ENCODE measurements around the gene BLVRB.

- no peak for TF ChIP-seq CTCF (IDR thresholded peaks at IDR 0.05)
- TF ChIP-seq TCF7L2 (IDR thresholded peaks at IDR 0.05; ENCODE audit: low read depth, low read length) = no peak
- no peak for TF ChIP-seq POLR2AphosphoS5 (IDR thresholded peaks at IDR 0.05; ENCODE audit: low read depth, low read length)
- TF ChIP-seq REST (IDR thresholded peaks at IDR 0.05; ENCODE audit: insufficient read depth in 1 of 2, low read depth in 2 of 2, low read length in 1 of 2) = no peak
- TF ChIP-seq SIN3A (IDR thresholded peaks at IDR 0.05; ENCODE audit: borderline replicate concordance, insufficient read depth, low read depth, low read length) = no peak
These were observed 1.6 kb upstream of the BLVRB start, which contains the start of gene SPTBN4 for GRCh38 chr19:40466985-40467734.
